Rectal smooth muscle tissue (tissue), 1 donor: ENCODE measurements around the gene IPO4.
"Not testable (repeated sequence)": the region's sequence is repeated elsewhere in the genome, so short reads cannot be mapped to it uniquely, and the experiment has no call there.

ENCODE experiments used
- H3K27ac ChIP-seq: one replicate; pipeline ENCODE4 v1.7.0; 2013; ENCODE audit warnings: low read depth, low read length, inconsistent platforms
- H3K27me3 ChIP-seq: one replicate; pipeline ENCODE4 v1.7.0; 2013; ENCODE audit warnings: low read length; ENCODE audit not compliant: control insufficient read depth, insufficient read depth
- H3K36me3 ChIP-seq: one replicate; pipeline ENCODE4 v1.7.0; 2013; ENCODE audit warnings: low read length; ENCODE audit not compliant: control insufficient read depth, insufficient read depth
- H3K4me1 ChIP-seq: one replicate; pipeline ENCODE4 v1.7.0; 2013; ENCODE audit warnings: low read length; ENCODE audit not compliant: control insufficient read depth, insufficient read depth
- H3K4me3 ChIP-seq: one replicate; pipeline ENCODE4 v1.7.0; 2013; ENCODE audit warnings: low read length
- H3K9ac ChIP-seq: one replicate; pipeline ENCODE4 v1.7.0; 2013; ENCODE audit warnings: low read length

Gene IPO4

GRCh38 chr14:24207625-24208024 is 19.0 kb upstream of the IPO4 start:
- Histone ChIP-seq H3K27me3 (no peaks in the 10 kb centered on the region), H3K4me1 (no peaks in the 10 kb centered on the region), H3K36me3 (peaks cover 36% of the 10 kb centered on the region), H3K9ac (no peak overlapping the region), H3K4me3 (no peak overlapping the region), H3K27ac (no peak overlapping the region)

- H3K9ac ChIP-seq: no peak overlapping the region
- H3K4me1 ChIP-seq: no peaks in the 10 kb centered on the region
- H3K27me3 ChIP-seq: no peaks in the 10 kb centered on the region
- no peak overlapping the region for H3K4me3 ChIP-seq
- H3K36me3 ChIP-seq: peaks cover 36% of the 10 kb centered on the region
- H3K27ac ChIP-seq: no peak overlapping the region
Observed at GRCh38 chr14:24207104-24207551, 18.5 kb upstream of the IPO4 start.

GRCh38 chr14:24206260-24207103 is 17.9 kb upstream of the IPO4 start:
- Histone ChIP-seq H3K9ac (no peak overlapping the region), H3K36me3 (peaks cover 36% of the 10 kb centered on the region), H3K27ac (no peak overlapping the region), H3K4me3 (no peak overlapping the region), H3K27me3 (no peaks in the 10 kb centered on the region), H3K4me1 (no peaks in the 10 kb centered on the region)

- Histone ChIP-seq H3K9ac (no peak overlapping the region), H3K4me1 (no peaks in the 10 kb centered on the region), H3K4me3 (no peak overlapping the region), H3K27me3 (no peaks in the 10 kb centered on the region), H3K36me3 (peaks cover 27% of the 10 kb centered on the region), H3K27ac (no peak overlapping the region)
Observed at GRCh38 chr14:24204163-24205146, 15.8 kb upstream of the IPO4 start.

- not testable (repeated sequence) for H3K27ac ChIP-seq, H3K27me3 ChIP-seq, H3K9ac ChIP-seq, H3K4me1 ChIP-seq, H3K4me3 ChIP-seq
- peaks cover 26% of the 10 kb centered on the region for H3K36me3 ChIP-seq
Observed at GRCh38 chr14:24203249-24203886, 14.8 kb upstream of the IPO4 start.

- not testable (repeated sequence) for H3K9ac ChIP-seq, H3K27ac ChIP-seq, H3K4me1 ChIP-seq, H3K27me3 ChIP-seq, H3K4me3 ChIP-seq
- H3K36me3 ChIP-seq: peaks cover 21% of the 10 kb centered on the region
Observed at GRCh38 chr14:24202538-24202937, 13.9 kb upstream of the IPO4 start.

GRCh38 chr14:24198814-24199524 is 10.4 kb upstream of the IPO4 start:
- peaks cover 4% of the 10 kb centered on the region for H3K36me3 ChIP-seq
- H3K4me1 ChIP-seq: peaks cover 13% of the 10 kb centered on the region
- H3K27ac ChIP-seq: no peak overlapping the region
- H3K27me3 ChIP-seq: no peaks in the 10 kb centered on the region
- H3K9ac ChIP-seq: no peak overlapping the region
- H3K4me3 ChIP-seq: no peak overlapping the region

- H3K27me3 ChIP-seq: no peaks in the 10 kb centered on the region
- peaks cover 14% of the 10 kb centered on the region for H3K4me1 ChIP-seq
- no peak overlapping the region for H3K27ac ChIP-seq
- peaks cover 4% of the 10 kb centered on the region for H3K36me3 ChIP-seq
- H3K4me3 ChIP-seq: no peak overlapping the region
- no peak overlapping the region for H3K9ac ChIP-seq
Observed at GRCh38 chr14:24197056-24197450, 8.4 kb upstream of the IPO4 start.

- Histone ChIP-seq H3K9ac (peak overlapping the region; percentile 58), H3K4me3 (peak overlapping the region; percentile 95), H3K4me1 (peaks cover 14% of the 10 kb centered on the region), H3K27me3 (no peaks in the 10 kb centered on the region), H3K36me3 (peaks cover 7% of the 10 kb centered on the region), H3K27ac (peak overlapping the region; percentile 99)
Observed at GRCh38 chr14:24196071-24197055, 7.7 kb upstream of the IPO4 start.

- Histone ChIP-seq H3K9ac (peak within 1 kb of the TSS; percentile 58), H3K4me1 (peaks cover 14% of the 10 kb centered on the region), H3K27me3 (no peaks in the 10 kb centered on the region), H3K4me3 (peak within 1 kb of the TSS; percentile 95), H3K36me3 (peaks cover 7% of the 10 kb centered on the region), H3K27ac (peak within 1 kb of the TSS; percentile 99)
Observed at GRCh38 chr14:24195186-24196070, 6.8 kb upstream of the IPO4 start, which contains the start of gene TM9SF1. TSS of gene TM9SF1 (minus strand) at chr14:24195441. CDS start at chr14:24195019, 422 bp downstream.
